ENCODE measurements around the gene TADA2A.

TADA2A gene

GRCh38 chr17:37521821-37522220, 115.1 kb downstream of the TADA2A start:
- DNase-seq (ENCODE audit: low read depth, low spot score) = no peak

GRCh38 chr17:37523715-37524219, 117.1 kb downstream of the TADA2A start:
- DNase-seq (ENCODE audit: low read depth, low spot score) = no peak

GRCh38 chr17:37527249-37527851, 120.7 kb downstream of the TADA2A start:
- DNase-seq (ENCODE audit: low read depth, low spot score) = no peak
